ENCODE data around the gene TBC1D22A. TPM values are rescaled to one million over a fixed set of nuclear protein-coding genes. Genes with fewer than 3 reads are reported as not detected.

Gene TBC1D22A
- total RNA-seq, 1 experiment from 2014 or later = 20.9 TPM

- Histone ChIP-seq H3K9me3 (ENCODE audit: control insufficient read depth in 1 of 2, insufficient read depth in 1 of 2, low read depth in 1 of 2, low read length in 2 of 2) (no peaks in the 10 kb centered on the region), H2AFZ (ENCODE audit: low read depth, low read length, poor library complexity, severe bottlenecking) (no peak overlapping the region), H3K79me2 (ENCODE audit: insufficient read depth, low read length) (no peaks in the 10 kb centered on the region), H3K4me1 (ENCODE audit: control insufficient read depth in 1 of 2, insufficient read depth in 2 of 2, low read length in 2 of 2) (no peaks in the 10 kb centered on the region; a peak in 1 of 4 replicates), H3K27me3 (ENCODE audit: insufficient read depth, low read length) (no peaks in the 10 kb centered on the region), H3K36me3 (ENCODE audit: control insufficient read depth in 1 of 2, insufficient read depth in 2 of 2, low read length in 2 of 2) (no peaks in the 10 kb centered on the region), H3K9ac (ENCODE audit: low read length) (no peak overlapping the region), H4K20me1 (ENCODE audit: insufficient read depth) (no peaks in the 10 kb centered on the region), H3K9me2 (ENCODE audit: insufficient read depth) (no peaks in the 10 kb centered on the region), H3K27ac (ENCODE audit: low read depth, low read length) (no peak overlapping the region), H3K4me2 (ENCODE audit: low read length) (no peak overlapping the region), H3K4me3 (replicated peaks in 1 of 2; ENCODE audit: low read depth in 1 of 2, low read length in 2 of 2) (no peak overlapping the region)
- ChIA-PET CTCF (no interaction called here), RAD21 (ENCODE audit: low non-redundant PET in 1 of 2, low total read pairs in 2 of 2, uncharacterized antibody in 2 of 2, unreplicated experiment in 2 of 2) (no interaction called here), POLR2A (no interaction called here)
- no peak for DNase-seq (ENCODE audit: low read depth, low spot score)
- no TSS peak for BruUV-seq (replicated peaks)
- ATAC-seq = no peak
- TF ChIP-seq SRF (IDR thresholded peaks at IDR 0.05; ENCODE audit: low read depth) = no peak
- no peak for TF ChIP-seq RAD21 (IDR thresholded peaks at IDR 0.05; ENCODE audit: low read depth)
- TF ChIP-seq FOSL1 (IDR thresholded peaks at IDR 0.05; ENCODE audit: low read depth) = no peak
- TF ChIP-seq, protein P1, sequence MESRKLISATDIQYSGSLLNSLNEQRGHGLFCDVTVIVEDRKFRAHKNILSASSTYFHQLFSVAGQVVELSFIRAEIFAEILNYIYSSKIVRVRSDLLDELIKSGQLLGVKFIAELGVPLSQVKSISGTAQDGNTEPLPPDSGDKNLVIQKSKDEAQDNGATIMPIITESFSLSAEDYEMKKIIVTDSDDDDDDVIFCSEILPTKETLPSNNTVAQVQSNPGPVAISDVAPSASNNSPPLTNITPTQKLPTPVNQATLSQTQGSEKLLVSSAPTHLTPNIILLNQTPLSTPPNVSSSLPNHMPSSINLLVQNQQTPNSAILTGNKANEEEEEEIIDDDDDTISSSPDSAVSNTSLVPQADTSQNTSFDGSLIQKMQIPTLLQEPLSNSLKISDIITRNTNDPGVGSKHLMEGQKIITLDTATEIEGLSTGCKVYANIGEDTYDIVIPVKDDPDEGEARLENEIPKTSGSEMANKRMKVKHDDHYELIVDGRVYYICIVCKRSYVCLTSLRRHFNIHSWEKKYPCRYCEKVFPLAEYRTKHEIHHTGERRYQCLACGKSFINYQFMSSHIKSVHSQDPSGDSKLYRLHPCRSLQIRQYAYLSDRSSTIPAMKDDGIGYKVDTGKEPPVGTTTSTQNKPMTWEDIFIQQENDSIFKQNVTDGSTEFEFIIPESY (IDR thresholded peaks at IDR 0.05; ENCODE audit: extremely low read depth, insufficient replicate concordance, low read length) = no peak
- TF ChIP-seq EGR1 (IDR thresholded peaks at IDR 0.05; ENCODE audit: low read depth) = no peak
- TF ChIP-seq JUND (IDR thresholded peaks at IDR 0.05) = no peak
- TF ChIP-seq CBX3 (IDR thresholded peaks at IDR 0.05; ENCODE audit: low read depth) = no peak
- TF ChIP-seq ELF1 (IDR thresholded peaks at IDR 0.05; ENCODE audit: borderline replicate concordance, low read depth) = no peak
- no peak for TF ChIP-seq YY1 (IDR thresholded peaks at IDR 0.05; ENCODE audit: extremely low read depth, insufficient replicate concordance, low read depth, low read length)
- no peak for TF ChIP-seq SP1 (IDR thresholded peaks at IDR 0.05; ENCODE audit: low read depth)
- TF ChIP-seq POLR2A (IDR thresholded peaks at IDR 0.05; ENCODE audit: borderline replicate concordance, extremely low read depth, insufficient read depth, insufficient read length) = no peak
- TF ChIP-seq TCF7L2 (IDR thresholded peaks at IDR 0.05; ENCODE audit: borderline replicate concordance, extremely low read depth, insufficient read depth, insufficient read length) = no peak
- TF ChIP-seq POLR2AphosphoS5 (IDR thresholded peaks at IDR 0.05; ENCODE audit: low read depth, low read length) = no peak
- intact Hi-C loops (cut with micrococcal nuclease) = no loop called here
Observed at GRCh38 chr22:47203554-47203991, 441.1 kb downstream of the TBC1D22A start.
